HCT116 (cell line): ENCODE results near the gene PRPF6. TPM values are rescaled to one million over a fixed set of nuclear protein-coding genes. Genes with fewer than 3 reads are reported as not detected.

ENCODE experiments used
- ATAC-seq: fragments of 200-7000 bp; cut with Tn5 transposase; 2 replicates; pipeline ENCODE4 v1.9.1; 2020; ENCODE audit warnings: mild to moderate bottlenecking, moderate library complexity
- Bru-seq: library from RNA; stranded (reverse); fragments of 400-500 nt; gene quantifications from one replicate; lab custom pipeline; 2021; lab: Mats Ljungman, UMichigan
- BruChase-seq, 2 experiments: library from RNA; stranded (reverse); fragments of 400-500 nt; gene quantifications; one replicate each; lab custom pipeline; 2021; lab: Mats Ljungman, UMichigan
- BruUV-seq: library from RNA; stranded (reverse); fragments of 400-500 nt; replicated peaks from 2 replicates; lab custom pipeline; 2021; lab: Mats Ljungman, UMichigan
- CTCF ChIA-PET: fragments of 300-600 bp; sonication (Branson Sonifier 250); formaldehyde crosslinking; loops from one replicate; lab custom pipeline; 2021; ENCODE audit warnings: antibody characterized with exemption; lab: Charles Lee
- POLR2A ChIA-PET: fragments of 300-600, 350-600 bp; sonication (Branson Sonifier 250); formaldehyde crosslinking; loops from one replicate; lab custom pipeline; 2021; ENCODE audit warnings: antibody characterized with exemption; lab: Charles Lee
- RAD21 ChIA-PET, 2 experiments: fragments of 300-600 bp; sonication (Branson Sonifier 250); formaldehyde crosslinking; loops; one replicate each; lab custom pipeline; 2023; ENCODE audit warnings: low total read pairs in 2 of 2; ENCODE audit not compliant: uncharacterized antibody in 2 of 2, unreplicated experiment in 2 of 2, low non-redundant PET in 1 of 2; lab: Charles Lee
- DNase-seq: peaks from one replicate; pipeline ENCODE4 v3.0.0-alpha.2; 2010; ENCODE audit warnings: low read depth, low spot score
- H2AFZ ChIP-seq: fragments of 200-600 bp; shearing (Covaris generic), sonication (generic); 2 replicates; pipeline ENCODE4 v1.6.1; 2017; ENCODE audit warnings: low read depth, mixed run types, mixed read lengths, antibody characterized with exemption, low read length; ENCODE audit not compliant: poor library complexity, severe bottlenecking
- H3K27ac ChIP-seq: 2 replicates; pipeline ENCODE4 v1.5.1; 2012; ENCODE audit warnings: low read depth, low read length
- H3K27me3 ChIP-seq: fragments of 200-600 bp; sonication (generic); 2 replicates; pipeline ENCODE4 v1.6.1; 2016; ENCODE audit warnings: mixed run types, low read length, mixed read lengths; ENCODE audit not compliant: insufficient read depth
- H3K36me3 ChIP-seq, 2 experiments: fragments of 200-500 bp in 1 of 2; fragments of 200-600 bp in 1 of 2; sonication (Bioruptor generic) in 1 of 2; sonication (generic) in 1 of 2; 2 replicates each; pipeline versions ENCODE4 v1.5.1 to v1.6.1; 2014 to 2016; ENCODE audit warnings: low read length in 2 of 2, inconsistent platforms in 1 of 2, mixed read lengths in 1 of 2, mixed run types in 1 of 2; ENCODE audit not compliant: insufficient read depth in 2 of 2, control insufficient read depth in 1 of 2
- H3K4me1 ChIP-seq, 2 experiments: fragments of 200-600 bp in 1 of 2; sonication (generic) in 1 of 2; 2 replicates each; pipeline versions ENCODE4 v1.5.1 to v1.6.1; 2012 to 2017; ENCODE audit warnings: low read length in 2 of 2, inconsistent platforms in 1 of 2, mild to moderate bottlenecking in 1 of 2, mixed read lengths in 1 of 2, mixed run types in 1 of 2, moderate library complexity in 1 of 2; ENCODE audit not compliant: insufficient read depth in 2 of 2, control insufficient read depth in 1 of 2
- H3K4me2 ChIP-seq: fragments of 200-600 bp; sonication (generic); 2 replicates; pipeline ENCODE4 v1.6.1; 2017; ENCODE audit warnings: mixed run types, low read length, mixed read lengths
- H3K4me3 ChIP-seq, 2 experiments: fragments of 200-600 bp in 1 of 2; sonication (generic) in 1 of 2; replicated peaks in 1 of 2; 2 replicates each; pipeline ENCODE4 v1.5.1; 2011 to 2016; ENCODE audit warnings: low read length in 2 of 2, control low read depth in 1 of 2, low read depth in 1 of 2, mild to moderate bottlenecking in 1 of 2, mixed read lengths in 1 of 2, mixed run types in 1 of 2
- H3K79me2 ChIP-seq: fragments of 200-600 bp; sonication (generic); 2 replicates; pipeline ENCODE4 v1.6.1; 2017; ENCODE audit warnings: mild to moderate bottlenecking, mixed run types, low read length, moderate library complexity, mixed read lengths; ENCODE audit not compliant: insufficient read depth
- H3K9ac ChIP-seq: fragments of 200-600 bp; sonication (generic); 2 replicates; pipeline ENCODE4 v1.6.1; 2016; ENCODE audit warnings: low read length, mixed read lengths
- H3K9me2 ChIP-seq: fragments of 200-600 bp; sonication (generic), shearing (Covaris generic); 2 replicates; pipeline ENCODE4 v1.6.1; 2017; ENCODE audit warnings: mixed run types, mild to moderate bottlenecking, moderate library complexity; ENCODE audit not compliant: insufficient read depth
- H3K9me3 ChIP-seq, 2 experiments: fragments of 200-500 bp in 1 of 2; fragments of 200-600 bp in 1 of 2; sonication (Bioruptor generic) in 1 of 2; sonication (generic) in 1 of 2; 2 replicates each; pipeline ENCODE4 v1.6.1; 2014 to 2017; ENCODE audit warnings: low read length in 2 of 2, mixed read lengths in 2 of 2, inconsistent platforms in 1 of 2, low read depth in 1 of 2, mild to moderate bottlenecking in 1 of 2, mixed run types in 1 of 2, moderate library complexity in 1 of 2; ENCODE audit not compliant: control insufficient read depth in 1 of 2, insufficient read depth in 1 of 2
- H4K20me1 ChIP-seq: fragments of 200-600 bp; sonication (generic), shearing (Covaris generic); 2 replicates; pipeline ENCODE4 v1.6.1; 2017; ENCODE audit warnings: mixed run types, mild to moderate bottlenecking, moderate library complexity; ENCODE audit not compliant: insufficient read depth
- ATF3 ChIP-seq: IDR thresholded peaks from 2 replicates; pipeline ENCODE4 v1.6.1; 2012
- CBX3 ChIP-seq: IDR thresholded peaks from 2 replicates; pipeline ENCODE4 v1.6.1; 2012; ENCODE audit warnings: low read depth
- CEBPB ChIP-seq: IDR thresholded peaks from 2 replicates; pipeline ENCODE4 v1.6.1; 2012; ENCODE audit warnings: low read depth
- EGR1 ChIP-seq: IDR thresholded peaks from 2 replicates; pipeline ENCODE4 v1.6.1; 2012; ENCODE audit warnings: low read depth
- ELF1 ChIP-seq: IDR thresholded peaks from 2 replicates; pipeline ENCODE4 v1.6.1; 2012; ENCODE audit warnings: low read depth, borderline replicate concordance
- EZH2 ChIP-seq: fragments of 200-600 bp; sonication (generic); IDR thresholded peaks from 2 replicates; pipeline ENCODE4 v1.6.1; 2017; ENCODE audit warnings: antibody characterized with exemption, mixed run types
- EZH2phosphoT487 ChIP-seq: fragments of 200-600 bp; IDR thresholded peaks from 2 replicates; pipeline ENCODE4 v1.6.1; 2018; ENCODE audit warnings: antibody characterized with exemption, borderline replicate concordance
- FOSL1 ChIP-seq: IDR thresholded peaks from 2 replicates; pipeline ENCODE4 v1.6.1; 2012; ENCODE audit warnings: low read depth
- JUND ChIP-seq: IDR thresholded peaks from 2 replicates; pipeline ENCODE4 v1.6.1; 2012
- MAX ChIP-seq: IDR thresholded peaks from 2 replicates; pipeline ENCODE4 v1.6.1; 2012
- POLR2AphosphoS5 ChIP-seq: IDR thresholded peaks from 2 replicates; pipeline ENCODE4 v1.6.1; 2011; ENCODE audit warnings: mild to moderate bottlenecking, low read depth, low read length, moderate library complexity
- REST ChIP-seq: IDR thresholded peaks from 2 replicates; pipeline ENCODE4 v1.6.1; 2012; ENCODE audit warnings: low read depth
- SP1 ChIP-seq: IDR thresholded peaks from 2 replicates; pipeline ENCODE4 v1.6.1; 2012; ENCODE audit warnings: low read depth
- TCF7L2 ChIP-seq: IDR thresholded peaks from 2 replicates; pipeline ENCODE4 v1.7.0; 2011; ENCODE audit warnings: borderline replicate concordance, inconsistent platforms; ENCODE audit not compliant: insufficient read depth, insufficient read length; ENCODE audit errors: extremely low read depth
- YY1 ChIP-seq: IDR thresholded peaks from 2 replicates; pipeline ENCODE4 v1.6.1; 2011; ENCODE audit warnings: low read length, low read depth, moderate library complexity, mild to moderate bottlenecking; ENCODE audit not compliant: insufficient replicate concordance; ENCODE audit errors: extremely low read depth
- ZBTB33 ChIP-seq: IDR thresholded peaks from 2 replicates; pipeline ENCODE4 v1.6.1; 2011; ENCODE audit warnings: mild to moderate bottlenecking, low read length, moderate library complexity; ENCODE audit not compliant: insufficient replicate concordance; ENCODE audit errors: extremely low read depth
- ZFX ChIP-seq: fragments of 450-650 bp; IDR thresholded peaks from 2 replicates; pipeline ENCODE4 v1.6.1; 2017
- ZNF274 ChIP-seq: fragments of 200-500 bp; sonication (Bioruptor generic); IDR thresholded peaks from 2 replicates; pipeline ENCODE4 v1.6.1; 2014; ENCODE audit warnings: mild to moderate bottlenecking, low read depth, low read length, inconsistent platforms
- intact Hi-C: fragments of 100-400 bp; cut with micrococcal nuclease; formaldehyde crosslinking; loops from 2 replicates; pipeline ENCODE4 v1.10.0; 2022
- long read RNA-seq: library from polyadenylated mRNA; unstranded; transcript quantifications from one replicate; pipeline ENCODE4 v2.0.0, GENCODE V29; 2021; ENCODE audit not compliant: unreplicated experiment
- polyA plus RNA-seq: library from polyadenylated mRNA; unstranded; fragments of >200 nt; gene quantifications from 2 replicates; pipeline ENCODE4 v1.2.1, GENCODE V29; 2012; ENCODE audit warnings: missing spikeins
- total RNA-seq: library from RNA; stranded (reverse); gene quantifications from one replicate; pipeline ENCODE4 v1.2.1, GENCODE V29; 2021; ENCODE audit not compliant: unreplicated experiment

The PRPF6 gene
- total RNA-seq (74.9 TPM), Bru-seq, nascent RNA (percentile 68 among the genes with signal in this experiment), BruChase-seq, experiment 1, labeled RNA remaining after a 6-hour chase (percentile 83 among the genes with signal in this experiment), BruChase-seq, experiment 2, labeled RNA remaining after a 2-hour chase (percentile 72 among the genes with signal in this experiment)
- polyA plus RNA-seq = 70.4 and 75.7 TPM in 2 replicates
- long read RNA-seq, transcript PRPF6-201 (21 exons, 3,044 nt) = major isoform, 226 of 354 reads
- long read RNA-seq, partial matches to known transcripts = 103 of 354 reads
- long read RNA-seq, other reads (novel, unspliced or antisense) = 25 of 354 reads

- ChIA-PET CTCF (interaction anchor here (0.6 to 2.2 kb wide), 15 partner anchors 22 to 445 kb away, joined by 3 to 17 read pairs (median 3); partner anchors contain the start of genes ARFRP1, PTK6, TPD52L2 and UCKL1), RAD21 (no interaction called here), POLR2A (interaction anchor here (0.6 to 1.3 kb wide), 7 partner anchors 24 to 443 kb away, joined by 3 to 7 read pairs (median 4); partner anchors contain the start of genes PTK6, TCEA2 and TPD52L2)
- no peaks in the 10 kb centered on the region for H4K20me1 ChIP-seq
- H3K9ac ChIP-seq = peak within 1 kb of the TSS; percentile 80
- ATAC-seq = peak; percentile 78
- peak within 1 kb of the TSS; percentile 94 to 98 for H3K4me3 ChIP-seq
- no TSS peak for BruUV-seq
- peaks cover 45% of the 10 kb centered on the region for H3K79me2 ChIP-seq
- DNase-seq = peak; percentile 91
- no peaks in the 10 kb centered on the region for H3K27me3 ChIP-seq
- H3K4me1 ChIP-seq = peaks cover 22 to 45% of the 10 kb centered on the region in 2 experiments
- peak within 1 kb of the TSS; percentile 69 for H3K27ac ChIP-seq
- H3K9me3 ChIP-seq = no peaks in the 10 kb centered on the region
- intact Hi-C loops = loop anchor here (2.0 kb wide), 3 partner anchors 24 to 140 kb away; partner anchors contain the start of gene UCKL1
- H3K36me3 ChIP-seq = peaks cover 16 to 23% of the 10 kb centered on the region in 2 experiments; a peak in 3 of 4 replicates
- peak within 1 kb of the TSS; percentile 51 for H2AFZ ChIP-seq
- peak within 1 kb of the TSS; percentile 79 for H3K4me2 ChIP-seq
- no peaks in the 10 kb centered on the region for H3K9me2 ChIP-seq
- TF ChIP-seq POLR2AphosphoS5 (peak; percentile 70), SP1 (no peak), REST (no peak), CBX3 (no peak), ELF1 (no peak), YY1 (no peak), ZFX (peak; percentile 93), FOSL1 (no peak), MAX (no peak), ZNF274 (no peak), EZH2phosphoT487 (no peak), ATF3 (no peak), TCF7L2 (peak; percentile 42), CEBPB (no peak), JUND (no peak), ZBTB33 (no peak), EZH2 (no peak), EGR1 (no peak)
These were observed at the start of gene PRPF6 for GRCh38 chr20:63980806-63981728. PRPF6 (plus strand) TSS chr20:63981132; CDS start chr20:63981246, 114 bp downstream.
